Measurements from ENCODE around the gene QRSL1. TPM values are rescaled to one million over a fixed set of nuclear protein-coding genes. Genes with fewer than 3 reads are reported as not detected.

Gene QRSL1
- total RNA-seq, 1 donor from 2014 or later: 9.7 TPM

DNA sequence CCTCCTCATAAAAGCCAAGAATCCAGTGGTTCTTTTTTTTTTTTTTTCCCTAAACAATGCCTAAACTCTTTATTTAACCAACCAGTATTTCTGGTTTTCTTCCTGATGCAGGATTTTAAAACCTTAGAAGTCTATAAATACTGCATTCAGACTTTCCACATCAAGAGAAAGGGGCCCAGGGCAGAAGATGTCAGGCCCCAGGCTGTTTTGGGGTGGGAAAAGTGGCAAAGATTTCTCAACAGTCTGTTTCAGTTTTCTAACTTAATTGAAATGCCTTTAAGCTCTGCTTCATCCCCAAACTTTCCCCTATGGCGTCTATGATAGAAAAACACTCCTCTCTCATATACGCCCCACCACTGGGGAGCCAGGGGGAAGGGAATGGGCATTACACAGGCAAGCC, 33.1 kb downstream of the QRSL1 start:
- Mint-ChIP-seq H3K4me3 (ENCODE audit: unreplicated experiment) (no peak overlapping the region), H3K27me3 (ENCODE audit: low read depth) (no peaks in the 10 kb centered on the region), H3K4me1 (ENCODE audit: low read depth) (no peaks in the 10 kb centered on the region), H3K36me3 (ENCODE audit: low read depth) (peaks cover 42% of the 10 kb centered on the region), H3K9me3 (ENCODE audit: low read depth) (peaks cover 12% of the 10 kb centered on the region), H3K27ac (ENCODE audit: unreplicated experiment) (no peak overlapping the region)
- DNase-seq (ENCODE audit: low spot score): no peak
- TF ChIP-seq CTCF (IDR thresholded peaks at IDR 0.05): no peak

DNA sequence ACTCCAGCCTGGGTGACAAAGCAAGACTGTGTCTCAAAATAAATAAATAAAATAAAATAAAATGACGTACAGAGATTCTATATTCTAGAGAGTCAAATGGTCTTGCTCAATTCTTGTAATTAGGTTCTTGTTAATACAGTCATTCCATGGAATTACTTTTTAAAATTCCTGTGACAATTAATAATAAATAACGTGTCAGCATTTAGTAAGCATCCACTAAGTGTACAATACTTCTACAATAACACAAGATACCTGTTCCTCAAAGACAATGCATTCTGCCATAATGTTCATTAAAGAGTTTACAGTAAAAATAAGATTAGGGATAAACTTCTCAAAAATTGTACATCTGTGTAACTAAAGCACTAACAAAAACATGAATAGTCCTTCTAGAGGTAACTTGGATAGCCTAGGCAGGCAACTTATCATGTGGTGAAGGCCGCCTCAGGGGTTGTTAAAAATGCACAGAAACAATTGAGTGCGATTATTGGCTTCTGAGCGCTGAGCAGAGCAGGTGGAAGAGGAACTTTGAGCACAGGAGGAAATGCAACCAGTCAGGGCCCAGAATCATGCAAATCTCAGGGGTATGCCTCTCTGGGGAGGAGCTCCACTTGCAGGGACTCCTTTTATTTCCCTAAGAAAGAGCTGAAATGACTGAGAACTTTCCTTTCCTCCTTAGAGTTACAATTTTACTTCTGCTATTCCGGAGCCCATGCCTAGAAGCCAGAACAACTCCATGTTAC, 37.1 kb downstream of the QRSL1 start:
- no peak for DNase-seq (ENCODE audit: low spot score)
- Mint-ChIP-seq H3K9me3 (ENCODE audit: low read depth) (no peaks in the 10 kb centered on the region), H3K4me3 (ENCODE audit: unreplicated experiment) (no peak overlapping the region), H3K4me1 (ENCODE audit: low read depth) (no peaks in the 10 kb centered on the region), H3K27me3 (ENCODE audit: low read depth) (no peaks in the 10 kb centered on the region), H3K36me3 (ENCODE audit: low read depth) (peaks cover 17% of the 10 kb centered on the region), H3K27ac (ENCODE audit: unreplicated experiment) (no peak overlapping the region)
- no peak for TF ChIP-seq CTCF (IDR thresholded peaks at IDR 0.05)

DNA sequence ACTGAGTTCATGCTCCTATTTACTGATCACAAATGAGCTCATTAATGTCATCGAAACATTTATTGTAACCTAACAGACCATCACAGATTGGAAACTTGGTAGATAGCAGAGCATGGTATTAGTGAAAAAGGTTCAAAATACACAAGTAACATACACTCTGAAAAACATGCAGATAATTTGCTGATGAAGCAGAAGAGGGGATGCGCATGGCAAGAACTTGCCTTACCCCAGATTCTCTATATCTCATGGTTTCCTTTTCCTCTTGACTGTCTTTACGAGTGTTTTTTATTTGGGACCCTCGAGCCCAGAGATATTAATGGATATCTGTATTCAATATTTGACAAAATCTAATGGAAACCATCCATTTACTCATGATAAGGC, 37.6 kb downstream of the QRSL1 start:
- DNase-seq (ENCODE audit: low spot score): no peak
- no peak overlapping the region for H3K27ac Mint-ChIP-seq (ENCODE audit: unreplicated experiment)
- no peak overlapping the region for H3K4me3 Mint-ChIP-seq (ENCODE audit: unreplicated experiment)
- TF ChIP-seq CTCF (IDR thresholded peaks at IDR 0.05): no peak
- H3K4me1 Mint-ChIP-seq (ENCODE audit: low read depth): no peaks in the 10 kb centered on the region
- H3K9me3 Mint-ChIP-seq (ENCODE audit: low read depth): no peaks in the 10 kb centered on the region
- H3K36me3 Mint-ChIP-seq (ENCODE audit: low read depth): peaks cover 17% of the 10 kb centered on the region
- no peaks in the 10 kb centered on the region for H3K27me3 Mint-ChIP-seq (ENCODE audit: low read depth)

DNA sequence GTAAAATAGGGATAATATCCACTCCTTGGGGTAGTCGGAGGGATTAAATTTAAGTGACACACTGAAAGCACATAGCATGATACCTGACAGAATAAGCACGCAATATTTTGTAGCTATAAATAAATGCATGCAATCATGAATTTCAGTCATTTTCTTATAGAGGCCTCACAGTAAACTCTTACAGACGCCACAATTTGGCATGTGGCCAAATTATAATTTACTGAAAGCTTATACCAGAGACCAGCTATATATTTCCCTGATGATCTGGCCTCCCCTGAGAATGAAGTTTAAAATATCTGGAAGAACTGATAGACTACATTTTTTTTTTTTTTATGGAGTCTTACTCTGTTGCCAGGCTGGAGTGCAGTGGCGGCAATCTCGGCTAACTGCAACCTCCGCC, 40.9 kb downstream of the QRSL1 start:
- H3K9me3 Mint-ChIP-seq (ENCODE audit: low read depth): no peaks in the 10 kb centered on the region
- DNase-seq (ENCODE audit: low spot score): no peak
- no peak for TF ChIP-seq CTCF (IDR thresholded peaks at IDR 0.05)
- H3K27ac Mint-ChIP-seq (ENCODE audit: unreplicated experiment): no peak overlapping the region
- H3K36me3 Mint-ChIP-seq (ENCODE audit: low read depth): peaks cover 8% of the 10 kb centered on the region
- H3K4me1 Mint-ChIP-seq (ENCODE audit: low read depth): peaks cover 4% of the 10 kb centered on the region
- H3K27me3 Mint-ChIP-seq (ENCODE audit: low read depth): no peaks in the 10 kb centered on the region
- H3K4me3 Mint-ChIP-seq (ENCODE audit: unreplicated experiment): no peak overlapping the region

DNA sequence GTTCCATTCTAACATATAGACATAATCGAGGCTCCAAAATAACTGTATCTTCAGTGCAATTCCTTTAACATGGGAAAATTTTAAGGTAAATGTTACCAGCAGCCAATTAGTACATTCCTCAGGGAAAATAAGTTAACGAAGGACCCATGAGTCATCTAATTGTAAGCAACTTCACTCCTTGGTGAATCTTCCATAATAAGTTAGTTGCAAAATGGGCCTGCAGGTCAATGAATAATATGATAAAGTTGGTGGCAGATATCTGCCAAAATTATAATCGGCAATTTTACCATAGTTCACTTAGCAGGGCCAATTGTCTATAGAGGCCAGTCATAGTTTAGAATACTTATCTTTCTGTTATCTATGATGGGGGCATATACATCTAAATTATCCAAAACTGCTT, 42.3 kb downstream of the QRSL1 start:
- peaks cover 4% of the 10 kb centered on the region for H3K4me1 Mint-ChIP-seq (ENCODE audit: low read depth)
- H3K4me3 Mint-ChIP-seq (ENCODE audit: unreplicated experiment): no peak overlapping the region
- no peak for TF ChIP-seq CTCF (IDR thresholded peaks at IDR 0.05)
- H3K27ac Mint-ChIP-seq (ENCODE audit: unreplicated experiment): no peak overlapping the region
- H3K9me3 Mint-ChIP-seq (ENCODE audit: low read depth): no peaks in the 10 kb centered on the region
- H3K27me3 Mint-ChIP-seq (ENCODE audit: low read depth): no peaks in the 10 kb centered on the region
- peaks cover 3% of the 10 kb centered on the region for H3K36me3 Mint-ChIP-seq (ENCODE audit: low read depth)
- no peak for DNase-seq (ENCODE audit: low spot score)
